ENCODE results near the gene RXFP3. TPM values are rescaled to one million over a fixed set of nuclear protein-coding genes. Genes with fewer than 3 reads are reported as not detected.
"Not testable (repeated sequence)": the region's sequence is repeated elsewhere in the genome, so short reads cannot be mapped to it uniquely, and the experiment has no call there.

The RXFP3 gene
- not detected for total RNA-seq

GRCh38 chr5:33936381-33937016, at the start of gene RXFP3:
Gene RXFP3, plus strand, starts transcription at chr5:33936386. Its CDS starts 355 bp downstream, at chr5:33936741.
- Mint-ChIP-seq H3K4me1 (ENCODE audit: low read depth) (peaks cover 2% of the 10 kb centered on the region), H3K4me3 (no peak within 1 kb of the TSS), H3K9me3 (no peaks in the 10 kb centered on the region), H3K27ac (no peak within 1 kb of the TSS), H3K36me3 (no peaks in the 10 kb centered on the region), H3K27me3 (peaks cover 50% of the 10 kb centered on the region)
- no peak for DNase-seq
- POLR2A ChIA-PET, result interaction anchor here (0.6 kb wide), 1 partner anchor 14 kb away, joined by 3 read pairs; no protein-coding TSS in a partner anchor
- intact Hi-C loops (cut with micrococcal nuclease), result no loop called here
- CTCF ChIA-PET, result interaction anchor here (1.0 to 4.0 kb wide), 4 partner anchors 14 to 502 kb away, joined by 3 to 44 read pairs (median 18); no protein-coding TSS in a partner anchor

DNA sequence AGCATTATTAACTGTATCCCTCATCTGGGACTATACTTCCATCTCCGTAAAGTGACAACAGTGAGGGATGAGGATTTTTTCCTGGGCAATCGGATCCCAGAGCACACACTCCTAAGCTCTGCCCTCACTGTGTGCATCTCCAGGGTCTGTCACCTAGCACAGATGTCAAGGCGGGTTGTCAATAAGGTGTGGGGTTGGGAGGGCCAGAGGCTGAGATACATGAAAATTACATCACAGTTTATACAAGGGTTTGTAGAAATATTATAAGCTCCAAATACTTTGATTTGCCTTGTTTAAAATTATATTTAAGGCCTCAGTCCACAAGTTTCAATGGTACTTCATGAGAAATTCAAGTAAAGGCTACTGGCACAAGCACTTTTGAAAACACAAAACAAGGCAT, 48.9 kb upstream of the RXFP3 start:
- H3K9me3 Mint-ChIP-seq, result no peaks in the 10 kb centered on the region
- ChIA-PET POLR2A (no interaction called here), CTCF (no interaction called here)
- H3K27me3 Mint-ChIP-seq, result peaks cover 25% of the 10 kb centered on the region
- H3K27ac Mint-ChIP-seq, result no peak overlapping the region
- H3K36me3 Mint-ChIP-seq, result no peaks in the 10 kb centered on the region
- no peak for DNase-seq
- H3K4me1 Mint-ChIP-seq (ENCODE audit: low read depth), result peaks cover 6% of the 10 kb centered on the region
- intact Hi-C loops (cut with micrococcal nuclease), result no loop called here
- H3K4me3 Mint-ChIP-seq, result no peak overlapping the region

- H3K4me1 Mint-ChIP-seq (ENCODE audit: low read depth), result peaks cover 8% of the 10 kb centered on the region
- no peaks in the 10 kb centered on the region for H3K36me3 Mint-ChIP-seq
- CTCF ChIA-PET, result no interaction called here
- no peak overlapping the region for H3K4me3 Mint-ChIP-seq
- intact Hi-C loops (cut with micrococcal nuclease), result no loop called here
- DNase-seq, result no peak
- H3K9me3 Mint-ChIP-seq, result no peaks in the 10 kb centered on the region
- no peak overlapping the region for H3K27ac Mint-ChIP-seq
- peaks cover 35% of the 10 kb centered on the region for H3K27me3 Mint-ChIP-seq
- POLR2A ChIA-PET, result no interaction called here
Observed at GRCh38 chr5:33888587-33888986, 47.6 kb upstream of the RXFP3 start.

- Mint-ChIP-seq H3K27me3 (peaks cover 43% of the 10 kb centered on the region), H3K9me3 (no peaks in the 10 kb centered on the region), H3K4me1 (ENCODE audit: low read depth) (peaks cover 8% of the 10 kb centered on the region), H3K4me3 (no peak overlapping the region), H3K27ac (no peak overlapping the region), H3K36me3 (no peaks in the 10 kb centered on the region)
- POLR2A ChIA-PET, result no interaction called here
- no peak for DNase-seq
- CTCF ChIA-PET, result no interaction called here
- intact Hi-C loops (cut with micrococcal nuclease), result no loop called here
Observed at GRCh38 chr5:33890131-33891032, 45.8 kb upstream of the RXFP3 start.

- Mint-ChIP-seq H3K36me3 (no peaks in the 10 kb centered on the region), H3K27ac (no peak overlapping the region), H3K4me3 (no peak overlapping the region), H3K9me3 (no peaks in the 10 kb centered on the region), H3K4me1 (ENCODE audit: low read depth) (peaks cover 8% of the 10 kb centered on the region), H3K27me3 (peaks cover 43% of the 10 kb centered on the region)
- CTCF ChIA-PET, result no interaction called here
- POLR2A ChIA-PET, result no interaction called here
- intact Hi-C loops (cut with micrococcal nuclease), result no loop called here
- DNase-seq, result no peak
Observed at GRCh38 chr5:33891446-33891787, 44.8 kb upstream of the RXFP3 start.

GRCh38 chr5:33891788-33892619, 44.2 kb upstream of the RXFP3 start, which contains the start of gene ADAMTS12:
Gene ADAMTS12, minus strand, starts transcription at chr5:33891990. Its CDS starts 134 bp downstream, at chr5:33891856.
- ChIA-PET POLR2A (no interaction called here), CTCF (no interaction called here)
- no peak for DNase-seq

DNA sequence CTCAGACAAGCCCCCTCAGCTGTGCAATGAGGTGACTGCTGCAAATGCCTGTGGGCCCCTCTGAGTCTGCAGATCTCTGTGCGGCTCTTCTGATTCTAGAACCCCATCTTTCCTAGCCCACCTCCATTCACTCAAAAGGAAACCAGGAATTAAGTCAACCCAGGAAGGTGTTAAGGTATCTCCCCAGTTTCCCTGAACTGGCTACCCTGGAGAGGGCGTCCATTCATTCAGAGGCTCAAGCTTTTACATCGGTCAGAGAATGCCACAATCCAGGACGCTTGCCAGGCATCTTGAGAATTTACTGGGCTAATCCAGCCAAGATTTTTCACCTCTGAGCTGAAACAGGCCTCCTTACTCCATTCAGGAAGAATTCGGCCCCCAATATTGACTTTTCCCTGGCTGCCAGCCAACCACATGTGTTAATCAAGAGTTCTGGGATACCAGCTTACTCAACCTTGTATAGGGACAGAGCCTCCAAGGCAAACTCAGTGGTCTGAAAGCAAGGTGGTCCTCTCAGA, 43.5 kb upstream of the RXFP3 start:
- Mint-ChIP-seq H3K36me3 (no peaks in the 10 kb centered on the region), H3K9me3 (no peaks in the 10 kb centered on the region), H3K4me3 (no peak overlapping the region), H3K27ac (no peak overlapping the region), H3K4me1 (ENCODE audit: low read depth) (peaks cover 8% of the 10 kb centered on the region), H3K27me3 (peaks cover 43% of the 10 kb centered on the region)
- POLR2A ChIA-PET, result no interaction called here
- CTCF ChIA-PET, result no interaction called here
- no peak for DNase-seq
- intact Hi-C loops (cut with micrococcal nuclease), result no loop called here

More at GRCh38 chr5:33891788-33892619, 44.2 kb upstream of the RXFP3 start, which contains the start of gene ADAMTS12:
- Mint-ChIP-seq H3K9me3 (no peaks in the 10 kb centered on the region), H3K36me3 (no peaks in the 10 kb centered on the region), H3K27me3 (peaks cover 43% of the 10 kb centered on the region), H3K4me1 (ENCODE audit: low read depth) (peaks cover 8% of the 10 kb centered on the region), H3K27ac (no peak within 1 kb of the TSS), H3K4me3 (no peak within 1 kb of the TSS)
- intact Hi-C loops (cut with micrococcal nuclease), result no loop called here

GRCh38 chr5:33894566-33894965, 41.6 kb upstream of the RXFP3 start:
- Mint-ChIP-seq H3K27me3 (peaks cover 38% of the 10 kb centered on the region), H3K9me3 (no peaks in the 10 kb centered on the region), H3K27ac (no peak overlapping the region), H3K4me3 (no peak overlapping the region), H3K4me1 (ENCODE audit: low read depth) (peaks cover 11% of the 10 kb centered on the region), H3K36me3 (no peaks in the 10 kb centered on the region)
- ChIA-PET POLR2A (no interaction called here), CTCF (no interaction called here)
- no peak for DNase-seq
- intact Hi-C loops (cut with micrococcal nuclease), result no loop called here

GRCh38 chr5:33901156-33901555, 35.0 kb upstream of the RXFP3 start:
- H3K4me3 Mint-ChIP-seq, result no peak overlapping the region
- POLR2A ChIA-PET, result no interaction called here
- peaks cover 1% of the 10 kb centered on the region for H3K36me3 Mint-ChIP-seq
- H3K27me3 Mint-ChIP-seq, result no peaks in the 10 kb centered on the region
- DNase-seq, result no peak
- CTCF ChIA-PET, result no interaction called here
- no peak overlapping the region for H3K27ac Mint-ChIP-seq
- peaks cover 4% of the 10 kb centered on the region for H3K4me1 Mint-ChIP-seq (ENCODE audit: low read depth)
- intact Hi-C loops (cut with micrococcal nuclease), result no loop called here
- H3K9me3 Mint-ChIP-seq, result peaks cover 15% of the 10 kb centered on the region

- no peak overlapping the region for H3K27ac Mint-ChIP-seq
- H3K9me3 Mint-ChIP-seq, result peaks cover 32% of the 10 kb centered on the region
- intact Hi-C loops (cut with micrococcal nuclease), result no loop called here
- H3K36me3 Mint-ChIP-seq, result peaks cover 1% of the 10 kb centered on the region
- H3K27me3 Mint-ChIP-seq, result no peaks in the 10 kb centered on the region
- ChIA-PET CTCF (no interaction called here), POLR2A (no interaction called here)
- DNase-seq, result no peak
- H3K4me3 Mint-ChIP-seq, result no peak overlapping the region
- H3K4me1 Mint-ChIP-seq (ENCODE audit: low read depth), result peaks cover 4% of the 10 kb centered on the region
Observed at GRCh38 chr5:33903118-33903517, 33.1 kb upstream of the RXFP3 start.

- ChIA-PET POLR2A (no interaction called here), CTCF (no interaction called here)
Observed at GRCh38 chr5:33905381-33905780, 30.8 kb upstream of the RXFP3 start.

DNA sequence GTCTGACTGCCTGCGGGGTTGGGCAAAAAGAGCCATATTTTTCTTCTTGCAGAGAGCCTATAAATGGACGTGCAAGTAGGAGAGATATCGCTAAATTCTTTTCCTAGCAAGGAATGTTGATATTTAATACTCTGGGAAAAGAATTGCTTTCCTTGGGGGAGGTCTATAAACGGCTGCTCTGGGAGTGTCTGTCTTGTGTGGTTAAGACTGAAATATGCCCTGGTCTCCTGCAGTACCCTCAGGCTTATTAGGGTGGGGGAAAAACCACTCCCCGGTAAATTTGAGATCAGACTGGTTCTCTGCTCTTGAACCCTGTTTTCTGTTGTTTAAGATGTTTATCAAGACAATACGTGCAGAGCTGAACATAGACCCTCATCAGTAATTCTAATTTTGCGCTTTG, 29.9 kb upstream of the RXFP3 start:
- H3K27me3 Mint-ChIP-seq; intact Hi-C loops (cut with micrococcal nuclease); H3K27ac Mint-ChIP-seq; H3K36me3 Mint-ChIP-seq; H3K4me3 Mint-ChIP-seq; CTCF ChIA-PET; H3K4me1 Mint-ChIP-seq (ENCODE audit: low read depth); DNase-seq; POLR2A ChIA-PET: not testable (repeated sequence)
- peaks cover 41% of the 10 kb centered on the region for H3K9me3 Mint-ChIP-seq

More at GRCh38 chr5:33905381-33905780, 30.8 kb upstream of the RXFP3 start:
- Mint-ChIP-seq H3K27me3 (peaks cover 1% of the 10 kb centered on the region), H3K9me3 (peaks cover 41% of the 10 kb centered on the region), H3K27ac (no peak overlapping the region), H3K36me3 (peaks cover 3% of the 10 kb centered on the region), H3K4me3 (no peak overlapping the region), H3K4me1 (ENCODE audit: low read depth) (no peaks in the 10 kb centered on the region)
- intact Hi-C loops (cut with micrococcal nuclease), result no loop called here
- DNase-seq, result no peak

Data from activated CD4-positive, alpha-beta memory T cell treated with anti-CD3 and anti-CD28 coated beads for 36 hours (primary cell).